Endothelial cell of umbilical vein (primary cell): ENCODE data around the gene PRKAR1B.

ENCODE experiments used
- EZH2 ChIP-seq: IDR thresholded peaks from 2 replicates; pipeline ENCODE4 v1.6.1; 2012; ENCODE audit warnings: borderline replicate concordance, low read depth, mild to moderate bottlenecking, moderate library complexity, low read length, inconsistent platforms; ENCODE audit not compliant: severe bottlenecking
- MYC ChIP-seq: IDR thresholded peaks from one replicate; pipeline ENCODE4 v1.6.1; 2011; ENCODE audit warnings: mild to moderate bottlenecking, low read depth, low read length
- POLR2A ChIP-seq: IDR thresholded peaks from 2 replicates; pipeline ENCODE4 v1.6.1; 2012; ENCODE audit warnings: low read depth, mild to moderate bottlenecking, control low read depth, low read length
- POLR2AphosphoS5 ChIP-seq: IDR thresholded peaks from 2 replicates; pipeline ENCODE4 v1.6.1; 2012; ENCODE audit warnings: low read depth, mild to moderate bottlenecking, control low read depth, low read length, moderate library complexity; ENCODE audit not compliant: insufficient read depth
- TF ChIP-seq, protein P1 (sequence below), 2 donors: IDR thresholded peaks; 1 replicate in 1 of 2; 2 replicates in 1 of 2; pipeline ENCODE4 v1.5.1; 2011; ENCODE audit warnings: low read length in 2 of 2, mild to moderate bottlenecking in 2 of 2, moderate library complexity in 2 of 2, control low read depth in 1 of 2, inconsistent platforms in 1 of 2, low read depth in 1 of 2; ENCODE audit not compliant: insufficient read depth in 1 of 2; ENCODE audit errors: extremely low read depth in 1 of 2
- TF ChIP-seq, protein P2 (sequence below): IDR thresholded peaks from 2 replicates; pipeline ENCODE4 v1.6.1; 2011; ENCODE audit not compliant: insufficient read depth, insufficient read length

DNA sequence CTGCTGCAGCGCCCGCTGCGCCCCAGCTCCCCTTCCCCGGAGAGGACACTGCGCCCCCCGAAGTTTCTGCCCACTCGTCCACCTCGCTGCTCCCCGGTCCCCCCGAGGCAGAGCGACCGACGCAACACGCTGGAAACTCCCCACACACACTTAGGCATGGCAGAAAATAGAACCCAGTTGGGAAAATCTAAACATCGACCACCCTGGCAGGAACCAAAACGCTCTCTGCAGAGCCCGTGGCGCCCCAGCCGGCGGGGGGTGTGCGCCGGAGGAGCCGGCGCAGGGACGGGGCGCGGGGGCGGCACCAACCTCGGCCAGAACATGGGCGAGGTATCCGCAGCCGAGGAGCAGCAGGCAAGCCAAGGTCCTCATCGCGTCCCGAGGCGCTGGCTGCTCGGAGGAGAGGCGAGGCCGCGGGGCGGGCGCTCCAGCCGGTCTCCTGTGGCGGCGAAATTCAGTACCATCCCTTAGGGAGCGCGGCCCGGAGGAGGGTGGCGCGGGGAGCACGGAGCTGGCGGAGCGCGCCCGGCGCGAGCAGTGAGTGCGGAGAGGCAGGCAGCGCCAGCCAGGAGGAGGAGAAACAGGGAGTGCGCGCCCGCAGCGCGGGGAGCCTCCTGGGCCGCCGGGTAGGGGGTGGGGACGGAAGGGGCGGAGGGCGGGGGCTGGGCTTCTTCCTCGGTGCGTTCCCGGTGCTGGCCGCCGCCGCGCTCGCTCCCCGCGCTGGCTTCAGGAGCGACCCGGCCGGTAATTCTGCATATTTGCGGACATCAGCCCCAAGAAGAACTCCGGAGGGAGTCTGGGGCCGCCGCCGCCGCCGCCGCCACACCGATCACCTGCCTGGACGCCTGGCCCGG is 208.2 kb downstream of the PRKAR1B start:
- TF ChIP-seq, protein P1, sequence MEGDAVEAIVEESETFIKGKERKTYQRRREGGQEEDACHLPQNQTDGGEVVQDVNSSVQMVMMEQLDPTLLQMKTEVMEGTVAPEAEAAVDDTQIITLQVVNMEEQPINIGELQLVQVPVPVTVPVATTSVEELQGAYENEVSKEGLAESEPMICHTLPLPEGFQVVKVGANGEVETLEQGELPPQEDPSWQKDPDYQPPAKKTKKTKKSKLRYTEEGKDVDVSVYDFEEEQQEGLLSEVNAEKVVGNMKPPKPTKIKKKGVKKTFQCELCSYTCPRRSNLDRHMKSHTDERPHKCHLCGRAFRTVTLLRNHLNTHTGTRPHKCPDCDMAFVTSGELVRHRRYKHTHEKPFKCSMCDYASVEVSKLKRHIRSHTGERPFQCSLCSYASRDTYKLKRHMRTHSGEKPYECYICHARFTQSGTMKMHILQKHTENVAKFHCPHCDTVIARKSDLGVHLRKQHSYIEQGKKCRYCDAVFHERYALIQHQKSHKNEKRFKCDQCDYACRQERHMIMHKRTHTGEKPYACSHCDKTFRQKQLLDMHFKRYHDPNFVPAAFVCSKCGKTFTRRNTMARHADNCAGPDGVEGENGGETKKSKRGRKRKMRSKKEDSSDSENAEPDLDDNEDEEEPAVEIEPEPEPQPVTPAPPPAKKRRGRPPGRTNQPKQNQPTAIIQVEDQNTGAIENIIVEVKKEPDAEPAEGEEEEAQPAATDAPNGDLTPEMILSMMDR (IDR thresholded peaks at IDR 0.05; ENCODE audit: extremely low read depth in 1 of 2, insufficient read depth in 1 of 2, low read depth in 1 of 2, low read length in 2 of 2) = no peak
- TF ChIP-seq EZH2 (no peak), POLR2A (peak; percentile 75), MYC (no peak), POLR2AphosphoS5 (peak; percentile 89)
- TF ChIP-seq, protein P2, sequence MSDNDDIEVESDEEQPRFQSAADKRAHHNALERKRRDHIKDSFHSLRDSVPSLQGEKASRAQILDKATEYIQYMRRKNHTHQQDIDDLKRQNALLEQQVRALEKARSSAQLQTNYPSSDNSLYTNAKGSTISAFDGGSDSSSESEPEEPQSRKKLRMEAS = no peak
